HG03558 (cell line): ENCODE data around the gene SNX13.

ENCODE experiments used
- ATAC-seq: cut with Tn5 transposase; IDR thresholded peaks from one replicate; pipeline ENCODE4 v1.9.1; 2021; ENCODE audit warnings: moderate number of reproducible peaks; ENCODE audit not compliant: unreplicated experiment; ENCODE audit errors: extremely low read depth

The SNX13 gene

GRCh38 chr7:17792075-17792936, 148.0 kb downstream of the SNX13 start:
- ATAC-seq: no peak

- ATAC-seq: no peak
Measured at GRCh38 chr7:17787257-17787656, 153.0 kb downstream of the SNX13 start.

- ATAC-seq: no peak
Measured at GRCh38 chr7:17786314-17786852, 153.9 kb downstream of the SNX13 start.

GRCh38 chr7:17782216-17782549, 158.1 kb downstream of the SNX13 start:
- no peak for ATAC-seq

- ATAC-seq: no peak
Measured at GRCh38 chr7:17781491-17782215, 158.6 kb downstream of the SNX13 start.

GRCh38 chr7:17779381-17779780, 160.9 kb downstream of the SNX13 start:
- ATAC-seq: no peak

GRCh38 chr7:17774716-17775288, 165.5 kb downstream of the SNX13 start:
- no peak for ATAC-seq

GRCh38 chr7:17774248-17774647, 166.0 kb downstream of the SNX13 start:
- ATAC-seq: no peak

GRCh38 chr7:17773289-17773626, 167.0 kb downstream of the SNX13 start:
- no peak for ATAC-seq

- ATAC-seq: no peak
Measured at GRCh38 chr7:17772581-17773288, 167.6 kb downstream of the SNX13 start.

- no peak for ATAC-seq
Measured at GRCh38 chr7:17771901-17772408, 168.3 kb downstream of the SNX13 start.

- no peak for ATAC-seq
Measured at GRCh38 chr7:17770710-17771375, 169.5 kb downstream of the SNX13 start.

GRCh38 chr7:17769918-17770317, 170.4 kb downstream of the SNX13 start:
- ATAC-seq: no peak

- ATAC-seq: no peak
Measured at GRCh38 chr7:17758008-17758407, 182.3 kb downstream of the SNX13 start.

- ATAC-seq: no peak
Measured at GRCh38 chr7:17746020-17746530, 194.2 kb downstream of the SNX13 start.

- no peak for ATAC-seq
Measured at GRCh38 chr7:17745610-17746009, 194.7 kb downstream of the SNX13 start.

- ATAC-seq: no peak
Measured at GRCh38 chr7:17743316-17743715, 197.0 kb downstream of the SNX13 start.

- no peak for ATAC-seq
Measured at GRCh38 chr7:17741426-17741825, 198.9 kb downstream of the SNX13 start.
